ENCODE results near the gene SPEG.

Gene SPEG

DNA sequence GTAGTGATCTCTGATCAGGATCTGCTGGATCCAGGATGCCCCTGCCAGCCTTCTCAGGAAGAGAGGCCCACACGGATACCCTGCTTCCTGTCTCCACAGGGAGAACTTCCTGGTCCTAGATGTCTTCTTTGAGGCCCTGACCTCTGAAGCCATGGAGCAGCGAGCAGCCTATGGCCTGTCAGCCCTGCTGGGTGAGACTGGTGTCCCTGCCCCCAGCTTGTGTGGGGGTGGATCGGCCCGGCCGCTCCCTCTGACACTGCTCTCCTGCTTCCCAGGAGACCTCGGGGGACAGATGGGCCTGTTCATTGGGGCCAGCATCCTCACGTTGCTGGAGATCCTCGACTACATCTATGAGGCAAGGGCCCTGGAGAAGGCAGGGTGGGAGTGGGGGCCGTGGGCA is 102.3 kb downstream of the SPEG start:
- DNase-seq: no peak

DNA sequence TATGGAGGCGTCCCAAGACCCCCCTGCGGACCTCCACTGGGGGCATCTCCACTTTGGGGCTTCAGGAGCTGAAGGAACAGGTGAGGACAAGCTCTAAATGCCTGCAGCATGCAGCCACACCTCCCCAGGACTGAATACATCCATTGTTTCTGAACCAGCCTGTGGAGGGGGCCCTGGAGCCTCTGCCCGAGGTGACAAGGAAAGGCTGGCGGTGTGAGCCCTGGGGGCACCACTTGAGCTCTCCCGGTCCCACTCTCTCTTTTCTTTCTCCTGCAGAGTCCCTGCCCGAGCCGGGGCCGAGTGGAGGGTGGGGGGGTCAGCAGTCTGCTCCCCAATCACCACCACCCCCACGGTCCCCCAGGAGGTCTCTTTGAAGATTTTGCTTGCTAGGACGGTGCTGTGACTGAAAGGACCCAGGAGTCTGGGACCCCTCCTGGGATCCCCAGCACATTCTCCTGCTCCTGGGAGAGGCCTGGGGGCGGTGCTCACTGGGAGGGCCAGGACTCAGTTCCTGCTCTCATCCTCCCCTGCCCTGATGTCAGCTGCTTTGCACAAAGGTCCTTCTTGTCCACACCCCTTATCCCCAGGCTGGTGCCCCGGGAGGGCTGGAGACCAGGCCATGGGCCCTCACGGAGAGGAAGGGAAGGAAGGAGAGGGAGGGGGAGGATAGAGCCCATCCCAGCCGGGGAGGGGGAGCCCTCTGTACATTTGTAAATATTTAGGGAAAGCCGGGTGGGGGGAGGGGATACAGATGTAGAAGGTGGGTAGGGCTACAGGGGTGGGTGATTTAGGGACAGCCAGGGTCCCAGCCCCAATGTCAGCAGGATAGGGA is 103.2 kb downstream of the SPEG start:
- no peak for DNase-seq

DNA sequence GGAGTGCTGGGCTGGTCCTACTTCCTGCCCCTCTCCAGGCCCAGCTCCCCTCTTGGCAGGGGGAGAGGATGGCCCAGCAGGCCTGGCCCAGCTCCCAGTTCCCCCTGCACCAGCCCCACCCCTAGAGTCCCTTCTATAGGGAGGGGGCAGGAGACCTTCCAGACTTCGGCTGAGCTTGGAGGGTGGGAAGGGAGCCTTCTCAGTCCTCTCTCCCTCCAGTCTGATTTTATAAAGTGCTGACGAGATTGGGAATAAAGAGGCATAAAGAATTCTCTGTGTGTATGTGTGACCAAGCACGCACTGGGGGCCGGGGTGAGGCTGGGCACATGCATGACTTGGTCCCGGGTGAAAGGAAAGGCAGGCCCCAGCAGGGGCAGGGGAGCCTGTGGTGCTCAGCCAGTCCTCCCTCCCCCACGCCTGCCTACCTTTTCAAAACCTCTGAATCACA is 103.9 kb downstream of the SPEG start:
- no peak for DNase-seq

DNA sequence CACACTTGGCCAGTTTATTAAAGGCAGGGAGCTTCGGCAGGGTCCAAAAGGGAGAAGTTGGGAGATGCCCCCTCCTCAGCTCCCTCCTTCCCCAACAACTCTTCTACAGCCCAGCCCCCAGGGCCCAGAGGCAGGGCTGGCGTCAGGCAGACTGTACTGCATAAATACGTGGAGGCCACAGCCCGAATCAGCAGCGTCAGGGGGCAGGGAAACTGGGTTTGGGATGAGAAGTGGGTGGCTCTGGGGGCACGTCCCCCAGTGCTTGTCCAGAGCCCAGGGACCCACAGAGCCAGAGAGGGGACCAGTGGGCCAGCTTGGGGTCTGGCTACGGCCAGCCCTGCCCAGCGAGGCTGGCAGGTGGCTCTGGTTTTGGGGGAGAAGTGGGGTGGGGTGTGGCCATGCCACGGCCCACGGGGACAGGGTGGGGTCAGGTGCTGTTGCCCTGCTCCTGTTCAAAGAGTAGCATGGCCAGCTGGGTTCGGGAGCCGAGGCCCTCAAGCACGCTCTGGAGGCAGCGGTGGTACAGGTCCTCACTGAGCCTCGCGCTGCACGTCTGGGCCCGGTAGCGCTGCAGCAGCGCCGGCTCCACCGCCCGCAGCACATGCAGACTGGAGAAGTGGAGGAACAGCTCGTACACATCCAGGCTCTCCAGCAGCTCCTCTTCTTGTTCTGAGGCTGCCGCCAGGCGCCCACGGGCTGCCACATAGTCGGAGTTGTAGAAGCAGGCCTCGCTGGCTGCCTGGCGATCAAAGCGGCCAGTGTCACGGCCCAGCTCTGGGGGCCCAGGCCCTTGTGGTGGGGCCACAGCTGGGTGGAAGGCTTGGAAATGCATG is 104.5 kb downstream of the SPEG start:
- no peak for DNase-seq

DNA sequence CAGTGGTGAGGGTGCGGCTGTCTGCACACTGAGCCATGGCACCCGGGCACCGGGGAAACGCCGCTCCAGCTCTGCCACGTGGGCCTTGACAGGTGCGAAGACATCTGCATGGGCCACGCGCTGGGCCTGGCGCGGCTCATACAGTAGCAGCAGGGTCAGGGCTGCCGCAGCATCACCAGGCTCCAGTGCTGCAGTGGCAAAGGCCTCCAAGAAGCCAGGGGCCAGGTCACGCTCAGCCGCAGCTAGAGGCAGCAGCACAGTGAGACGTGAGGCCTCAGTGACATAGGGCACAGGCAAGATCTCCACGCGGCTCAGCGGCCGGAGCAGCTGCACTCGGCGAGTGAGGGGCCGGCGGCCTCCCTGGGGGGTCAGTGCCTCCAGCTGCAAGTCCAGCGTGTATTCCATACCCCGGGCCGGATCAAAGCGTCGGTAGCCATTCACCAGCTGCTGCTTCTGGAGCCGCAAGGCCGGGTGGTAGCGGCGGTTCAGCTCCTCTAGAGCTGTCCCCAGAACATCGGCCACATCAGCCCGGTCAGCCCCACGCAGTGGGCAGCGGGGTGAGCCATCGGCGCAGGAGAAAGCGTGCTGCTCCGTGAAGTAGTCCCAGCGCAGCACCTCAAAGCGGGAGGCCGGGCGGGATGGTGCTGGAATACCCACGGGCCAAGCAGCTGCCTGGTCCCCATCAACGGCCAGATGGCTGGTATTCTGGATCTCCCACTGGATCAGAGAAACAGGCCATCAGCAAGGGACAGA is 105.5 kb downstream of the SPEG start:
- no peak for DNase-seq

DNA sequence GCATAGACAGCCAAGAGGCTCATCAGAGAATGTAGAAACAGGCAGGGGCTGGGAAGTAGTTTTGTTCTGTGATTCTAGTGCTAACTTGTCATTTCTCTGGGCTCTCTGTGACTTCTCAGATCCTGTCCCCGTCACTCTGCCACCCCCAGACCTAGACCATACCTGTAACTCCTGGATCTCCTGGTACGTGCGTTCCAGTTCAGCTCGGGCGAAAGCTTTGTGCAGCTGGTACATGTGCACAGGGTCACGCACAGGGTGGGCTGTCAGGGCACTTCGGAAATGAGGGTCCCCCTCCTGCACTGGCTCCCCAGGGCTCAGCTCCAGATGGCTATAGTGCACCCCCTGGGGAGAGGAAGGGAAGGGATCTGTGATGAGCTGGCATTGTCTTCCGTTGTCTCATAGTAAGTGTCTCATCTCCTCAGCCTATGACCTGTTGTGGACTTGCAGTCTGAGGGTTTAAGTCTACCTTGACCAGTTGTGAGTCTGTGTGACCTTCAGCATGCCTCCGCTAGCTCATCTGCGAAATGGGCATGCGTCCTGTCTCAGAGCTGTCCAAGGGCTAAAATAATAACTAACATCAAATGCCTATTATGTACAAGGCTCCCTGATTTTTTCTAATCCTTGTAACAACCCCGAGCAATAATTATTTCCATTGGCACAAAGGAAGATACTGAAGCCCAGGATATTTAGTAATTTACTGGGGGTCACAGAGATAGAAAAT is 106.3 kb downstream of the SPEG start:
- DNase-seq: no peak

DNA sequence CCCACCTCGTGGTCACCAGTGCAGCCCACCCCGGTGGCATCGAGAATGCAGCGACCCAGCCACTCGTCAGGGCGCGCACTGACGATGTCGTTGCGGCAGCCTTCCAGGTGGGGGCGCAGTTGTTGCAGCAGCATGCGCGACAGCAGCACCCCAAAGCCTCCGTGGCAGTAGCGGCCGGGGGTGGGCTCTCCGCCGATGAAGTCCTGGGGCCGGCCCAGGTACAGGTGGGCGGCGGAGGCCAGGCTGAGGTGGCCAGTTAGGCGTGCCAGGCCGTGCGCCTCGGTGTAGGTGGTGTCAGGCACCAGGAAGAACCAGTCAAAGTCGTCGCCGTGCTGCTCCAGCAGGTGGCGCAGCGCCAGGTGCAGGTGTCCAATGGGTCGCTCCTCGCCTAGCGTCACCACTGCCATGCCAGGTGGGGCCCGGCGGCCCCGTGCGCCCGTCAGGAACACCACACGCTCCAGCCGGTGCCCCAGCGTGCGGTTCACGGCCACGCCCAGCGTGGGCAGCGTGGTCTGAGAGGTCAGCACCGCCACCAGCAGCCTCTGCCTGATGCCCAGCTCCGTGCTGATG is 107.1 kb downstream of the SPEG start:
- DNase-seq: peak; percentile 82

DNA sequence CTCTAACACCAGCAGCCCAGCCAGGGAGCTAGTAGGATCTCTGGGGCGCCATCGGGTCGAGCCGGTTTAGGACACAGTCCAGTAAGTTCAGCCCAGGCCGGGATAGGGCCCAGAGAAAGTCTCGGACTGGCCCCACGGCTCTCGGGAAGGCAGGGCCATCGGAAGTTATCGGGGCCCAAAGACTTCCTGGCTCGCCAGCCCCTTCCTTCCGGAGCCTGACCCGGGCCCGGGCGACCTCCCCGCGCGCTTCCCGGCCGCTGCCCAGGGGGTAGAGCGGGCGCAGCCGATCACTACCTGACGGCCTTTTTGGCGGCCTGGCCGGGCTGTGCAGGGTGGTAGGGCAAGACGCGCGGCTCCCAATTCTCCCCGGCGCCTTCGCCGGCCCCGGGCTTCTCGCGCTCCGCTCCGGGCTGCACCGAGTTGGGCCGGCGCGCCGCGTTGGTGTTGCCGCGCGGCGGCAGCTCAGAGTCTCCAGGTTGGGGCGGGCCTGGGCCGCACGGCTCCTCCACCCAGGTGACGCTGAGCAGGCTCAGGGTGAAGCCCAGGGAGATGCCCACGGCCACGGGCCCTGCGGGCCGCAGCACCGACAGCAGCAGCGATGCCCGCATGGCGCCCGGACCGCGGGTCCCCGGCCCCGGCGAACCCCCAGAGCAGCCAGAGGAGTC is 108.4 kb downstream of the SPEG start:
- DNase-seq: no peak

DNA sequence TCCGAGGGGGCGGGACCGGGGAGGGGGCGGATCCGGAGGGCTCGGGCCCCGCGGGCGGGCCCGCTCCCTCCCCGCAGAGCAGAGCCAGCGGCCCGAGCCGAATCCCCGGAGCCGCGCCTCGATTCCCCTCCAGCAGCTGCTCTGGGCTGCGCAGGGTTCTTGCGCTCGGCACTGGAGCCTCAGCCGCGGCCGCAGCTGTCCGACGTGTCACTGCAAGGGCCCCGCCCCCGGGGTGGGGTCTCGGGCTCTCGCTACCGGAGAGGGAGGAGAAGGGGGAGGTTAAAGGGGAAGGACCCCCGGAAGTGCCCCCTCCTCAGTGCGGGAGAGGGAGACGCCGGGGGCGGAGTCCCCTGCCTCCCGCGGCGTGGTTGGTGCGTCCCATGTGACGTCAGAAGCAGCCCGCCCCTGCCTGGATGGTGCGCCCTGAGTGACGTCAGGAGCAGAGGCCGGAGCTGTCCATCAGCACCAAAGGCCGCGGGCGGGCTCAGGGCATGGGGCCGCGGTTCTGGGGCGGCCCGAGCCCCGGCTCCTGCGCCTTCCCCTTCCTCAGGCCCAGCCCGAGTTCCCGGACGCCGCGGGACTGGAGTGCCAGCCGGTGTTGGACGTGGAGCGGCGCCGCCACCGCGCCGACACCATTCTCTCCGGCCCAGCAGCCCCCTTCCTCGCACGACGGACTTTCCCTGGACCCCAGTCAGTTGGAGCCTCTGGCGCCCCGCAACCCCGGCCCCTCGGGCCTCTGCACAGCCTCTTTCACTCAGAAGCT is 109.1 kb downstream of the SPEG start, which contains the start of the genes CHPF and TMEM198:
Gene CHPF (minus strand): TSS at position 214 of the 763 bp plus-strand sequence. CDS start 271 bp downstream, outside the sequence.
Gene TMEM198 (plus strand): TSS at position 433 of the 763 bp plus-strand sequence. CDS start 700 bp downstream, outside the sequence.
- DNase-seq: peak; percentile 97

DNA sequence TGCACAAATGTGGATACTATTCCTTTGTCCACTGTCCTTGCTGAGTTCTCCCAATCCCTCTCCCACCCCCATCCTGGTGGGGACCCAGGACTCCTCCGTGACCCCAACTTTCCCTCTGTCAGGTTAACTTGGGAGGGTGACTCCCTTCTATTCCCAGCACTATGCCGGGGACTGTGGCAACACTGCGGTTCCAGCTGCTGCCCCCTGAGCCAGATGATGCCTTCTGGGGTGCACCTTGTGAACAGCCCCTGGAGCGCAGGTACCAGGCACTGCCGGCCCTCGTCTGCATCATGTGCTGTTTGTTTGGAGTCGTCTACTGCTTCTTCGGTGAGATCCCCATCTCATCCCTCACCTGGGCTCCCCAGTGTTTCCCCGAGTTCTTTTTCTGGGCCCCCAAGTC is 109.9 kb downstream of the SPEG start:
- no peak for DNase-seq

DNA sequence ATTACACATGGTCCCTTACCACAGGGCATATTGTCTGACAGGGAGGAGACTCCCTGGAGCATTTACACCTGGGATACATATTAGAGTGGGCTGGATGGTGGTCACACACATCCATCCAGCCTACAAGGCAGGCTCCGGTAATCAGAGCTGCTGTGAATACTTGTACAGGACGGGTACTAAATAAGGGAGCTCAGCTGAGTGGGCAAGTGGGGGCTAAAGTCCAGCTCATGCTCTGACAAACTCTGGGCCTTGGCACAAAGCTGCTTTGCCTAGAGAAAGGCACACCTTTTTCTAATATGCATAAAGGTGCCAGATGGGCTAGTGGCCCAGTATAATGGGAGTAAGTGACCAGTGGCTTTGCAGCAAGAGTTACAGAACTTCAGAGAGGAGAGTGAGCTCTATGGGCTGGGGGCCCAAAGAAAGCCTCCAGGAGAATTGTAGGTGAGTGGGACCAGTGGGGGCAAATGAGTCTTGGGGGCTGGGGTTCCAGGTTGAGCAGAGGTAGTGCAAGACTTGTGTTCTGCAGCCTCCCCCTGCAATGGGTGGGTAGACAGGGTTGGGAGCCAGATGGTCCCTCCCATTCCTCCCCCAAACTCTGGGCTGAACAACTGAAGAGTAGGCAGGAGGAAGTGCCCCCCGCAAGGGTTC is 110.8 kb downstream of the SPEG start:
- no peak for DNase-seq

DNA sequence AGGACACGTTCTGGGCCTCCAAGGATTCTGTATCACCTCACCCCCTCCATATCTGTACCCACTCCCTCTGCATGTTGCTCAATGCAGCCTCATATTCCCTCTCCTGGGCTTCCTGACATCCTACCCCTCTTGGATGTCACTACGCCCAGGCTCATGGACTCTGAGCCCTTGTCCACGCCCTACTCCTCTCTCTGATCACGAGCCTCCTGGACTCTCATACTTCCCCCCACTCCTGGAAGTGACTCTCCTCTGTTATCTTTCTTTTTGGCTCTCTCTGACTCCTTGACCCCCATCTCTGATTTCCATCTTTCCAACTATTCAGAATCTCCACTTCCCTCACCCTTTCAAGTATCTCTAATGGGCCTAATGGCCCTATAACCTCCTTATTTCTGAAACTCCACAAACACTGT is 111.3 kb downstream of the SPEG start:
- DNase-seq: no peak

DNA sequence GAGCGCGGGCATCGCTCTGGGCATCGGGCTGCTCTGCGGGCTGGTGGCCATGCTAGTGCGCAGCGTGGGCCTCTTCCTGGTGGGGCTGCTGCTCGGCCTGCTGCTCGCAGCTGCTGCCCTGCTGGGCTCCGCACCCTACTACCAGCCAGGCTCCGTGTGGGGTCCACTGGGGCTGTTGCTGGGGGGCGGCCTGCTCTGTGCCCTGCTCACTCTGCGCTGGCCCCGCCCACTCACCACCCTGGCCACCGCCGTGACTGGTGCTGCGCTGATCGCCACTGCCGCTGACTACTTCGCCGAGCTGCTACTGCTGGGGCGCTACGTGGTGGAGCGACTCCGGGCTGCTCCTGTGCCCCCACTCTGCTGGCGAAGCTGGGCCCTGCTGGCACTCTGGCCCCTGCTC is 113.0 kb downstream of the SPEG start:
- no peak for DNase-seq

Measured in NCI-H1436 (cell line).